HepG2 (cell line): ENCODE measurements around the gene TTC31. TPM values are rescaled to one million over a fixed set of nuclear protein-coding genes. Genes with fewer than 3 reads are reported as not detected.

Source experiments
- ATAD3A ChIP-seq: sonication (generic); formaldehyde crosslinking; IDR thresholded peaks from 2 replicates; pipeline ENCODE4 v1.4.0; 2020; ENCODE audit warnings: missing genetic modification reagents
- CREBL2 ChIP-seq: sonication (generic); formaldehyde crosslinking; IDR thresholded peaks from 2 replicates; pipeline ENCODE4 v1.8.1; 2023; ENCODE audit warnings: missing genetic modification reagents, mild to moderate bottlenecking, borderline replicate concordance
- E2F5 ChIP-seq: sonication (generic); formaldehyde crosslinking; conservative IDR thresholded peaks from 2 replicates; pipeline ENCODE4 v1.4.0; 2020; ENCODE audit warnings: missing genetic modification reagents
- ESRRA ChIP-seq: sonication (generic); formaldehyde crosslinking; IDR thresholded peaks from 2 replicates; pipeline ENCODE4 v1.5.1; 2020; ENCODE audit warnings: mild to moderate bottlenecking, low read depth, missing genetic modification reagents
- GATAD2A ChIP-seq: IDR thresholded peaks from 2 replicates; pipeline ENCODE4 v1.6.1; 2016
- HBP1 ChIP-seq: IDR thresholded peaks from 2 replicates; pipeline ENCODE4 v1.6.1; 2016; ENCODE audit warnings: low read depth, control low read depth
- HOXA7 ChIP-seq: sonication (generic); formaldehyde crosslinking; IDR thresholded peaks from 2 replicates; pipeline ENCODE4 v1.8.1; 2022; ENCODE audit warnings: mild to moderate bottlenecking, missing genetic modification reagents, moderate library complexity
- IKZF1 ChIP-seq: fragments of 450-650 bp; IDR thresholded peaks from 2 replicates; pipeline ENCODE4 v1.7.1; 2016
- IRF9 ChIP-seq: sonication (generic); formaldehyde crosslinking; IDR thresholded peaks from 2 replicates; pipeline ENCODE4 v1.8.0; 2022; ENCODE audit warnings: missing genetic modification reagents, mild to moderate bottlenecking, borderline replicate concordance
- KLF11 ChIP-seq: IDR thresholded peaks from 2 replicates; pipeline ENCODE4 v1.6.1; 2016; ENCODE audit warnings: missing compliant biosample characterization
- PCBP2 ChIP-seq: fragments of 200-400 bp; formaldehyde crosslinking; optimal IDR thresholded peaks from 2 replicates; pipeline ENCODE3; 2018; ENCODE audit warnings: low read length, low read depth; ENCODE audit not compliant: poor library complexity, severe bottlenecking
- PHF8 ChIP-seq: sonication (generic); formaldehyde crosslinking; IDR thresholded peaks from 2 replicates; pipeline ENCODE4 v1.5.0; 2020; ENCODE audit warnings: missing genetic modification reagents
- REXO4 ChIP-seq: sonication (generic); formaldehyde crosslinking; IDR thresholded peaks from 2 replicates; pipeline ENCODE4 v1.8.0; 2022; ENCODE audit warnings: missing genetic modification reagents, mild to moderate bottlenecking, borderline replicate concordance
- SCMH1 ChIP-seq: sonication (generic); formaldehyde crosslinking; IDR thresholded peaks from 2 replicates; pipeline ENCODE4 v1.9.0; 2021; ENCODE audit warnings: missing genetic modification reagents, mild to moderate bottlenecking, borderline replicate concordance
- SIX1 ChIP-seq: sonication (generic); formaldehyde crosslinking; IDR thresholded peaks from 2 replicates; pipeline ENCODE4 v1.4.0; 2020; ENCODE audit warnings: missing genetic modification reagents, borderline replicate concordance
- TBP ChIP-seq: sonication (generic); formaldehyde crosslinking; IDR thresholded peaks from 2 replicates; pipeline ENCODE4 v1.5.0; 2020; ENCODE audit warnings: missing genetic modification reagents
- TSC22D2 ChIP-seq: sonication (generic); formaldehyde crosslinking; IDR thresholded peaks from 2 replicates; pipeline ENCODE4 v1.5.1; 2020; ENCODE audit warnings: missing genetic modification reagents, mild to moderate bottlenecking, borderline replicate concordance
- ZBTB33 ChIP-seq: sonication (generic); formaldehyde crosslinking; IDR thresholded peaks from 2 replicates; pipeline ENCODE4 v1.4.0; 2020; ENCODE audit warnings: missing genetic modification reagents
- ZFAT ChIP-seq: sonication (generic); formaldehyde crosslinking; conservative IDR thresholded peaks from 2 replicates; pipeline ENCODE4 v1.8.1; 2023; ENCODE audit warnings: missing genetic modification reagents, inconsistent platforms
- ZFP41 ChIP-seq: sonication (generic); formaldehyde crosslinking; IDR thresholded peaks from 2 replicates; pipeline ENCODE4 v1.4.0; 2020; ENCODE audit warnings: mild to moderate bottlenecking, missing genetic modification reagents, borderline replicate concordance
- ZNF17 ChIP-seq: sonication (generic); formaldehyde crosslinking; IDR thresholded peaks from 2 replicates; pipeline ENCODE4 v1.5.0; 2020; ENCODE audit warnings: mild to moderate bottlenecking, missing genetic modification reagents
- ZNF275 ChIP-seq: sonication (generic); formaldehyde crosslinking; IDR thresholded peaks from 2 replicates; pipeline ENCODE4 v1.8.0; 2022; ENCODE audit warnings: missing genetic modification reagents, mild to moderate bottlenecking, inconsistent platforms, borderline replicate concordance
- ZNF619 ChIP-seq: sonication (generic); formaldehyde crosslinking; IDR thresholded peaks from 2 replicates; pipeline ENCODE4 v1.4.0; 2020; ENCODE audit warnings: mild to moderate bottlenecking, missing genetic modification reagents
- ZNF644 ChIP-seq: IDR thresholded peaks from 2 replicates; pipeline ENCODE4 v1.6.1; 2016; ENCODE audit warnings: low read depth
- polyA plus RNA-seq, 8 experiments: library from polyadenylated mRNA; depleted of rRNA in 3 of 8; stranded (reverse) in 7 of 8; unstranded in 1 of 8; fragments of >200 nt; fragmentation: Illumina TruSeq in 4 of 8; extraction: Trizol in 4 of 8; gene quantifications; 2 replicates each; pipeline versions ENCODE4 v1.2.1 to v1.2.3, GENCODE V29; 2011 to 2016; ENCODE audit warnings: low read depth in 4 of 8, missing spikeins in 1 of 8, mixed read lengths in 1 of 8; ENCODE audit not compliant: insufficient read depth in 1 of 8
- total RNA-seq, 5 experiments: library from RNA; depleted of rRNA; stranded (reverse); fragments of >200 nt; fragmentation: Illumina TruSeq; extraction: Trizol; gene quantifications; 2 replicates each; pipeline ENCODE4 v1.2.3, GENCODE V29; 2016; ENCODE audit warnings: low read depth in 1 of 5

Gene TTC31
- total and polyA plus RNA-seq, 2 of the 13 experiments (the other 11 are each of a cell fraction or from before 2014, with no cell fraction given): 28.3 to 39.5 TPM

GRCh38 chr2:74440378-74441169 lies 42.3 kb upstream of the TTC31 start (continued):
- TF ChIP-seq ZBTB33 (peak; percentile 11; the same call in 1 of the 2 replicates), ZNF275 (CRISPR knock-in tag) (peak; percentile 52; the same call in 1 of the 2 replicates), REXO4 (CRISPR knock-in tag) (no peak), HOXA7 (CRISPR knock-in tag) (no peak), ZFP41 (CRISPR knock-in tag) (no peak; the same call in 1 of the 2 replicates), IRF9 (CRISPR knock-in tag) (no peak; the same call in 1 of the 2 replicates), TSC22D2 (no peak), GATAD2A (peak; percentile 99), IKZF1 (no peak), PCBP2 (peak; percentile 54), CREBL2 (CRISPR knock-in tag) (peak; percentile 28; the same call in 1 of the 2 replicates), SIX1 (peak; percentile 48; the same call in 1 of the 2 replicates), ATAD3A (no peak), ZNF644 (CRISPR knock-in tag) (no peak), E2F5 (CRISPR knock-in tag) (no peak), ZFAT (no peak), ZNF619 (CRISPR knock-in tag) (peak; percentile 87), ZNF17 (CRISPR knock-in tag) (no peak; the same call in 1 of the 2 replicates), HBP1 (CRISPR knock-in tag) (no peak), TBP (CRISPR knock-in tag) (no peak), PHF8 (CRISPR knock-in tag) (peak; percentile 94), ESRRA (CRISPR knock-in tag) (peak; percentile 96), SCMH1 (no peak), KLF11 (CRISPR knock-in tag) (peak; percentile 74)
